Neural cell (in vitro differentiated cells): ENCODE measurements around the gene BCHE.

ENCODE experiments used
- CTCF ChIP-seq: fragments of 450-650 bp; IDR thresholded peaks from 2 replicates; pipeline ENCODE4 v1.5.1; 2014; ENCODE audit warnings: antibody characterized with exemption, mild to moderate bottlenecking, moderate library complexity; ENCODE audit not compliant: poor library complexity, severe bottlenecking
- EP300 ChIP-seq: fragments of 450-650 bp; conservative IDR thresholded peaks from 2 replicates; pipeline ENCODE4 v1.6.1; 2014; ENCODE audit warnings: antibody characterized with exemption, mild to moderate bottlenecking, moderate library complexity; ENCODE audit not compliant: poor library complexity, severe bottlenecking
- EZH2 ChIP-seq: fragments of 200-600, 300-800 bp; shearing (Covaris generic), sonication (generic); IDR thresholded peaks from 2 replicates; pipeline ENCODE4 v1.6.1; 2014; ENCODE audit warnings: antibody characterized with exemption, low read length, borderline replicate concordance, mild to moderate bottlenecking; ENCODE audit not compliant: insufficient read depth, poor library complexity, severe bottlenecking
- POLR2AphosphoS5 ChIP-seq: IDR thresholded peaks from 2 replicates; pipeline ENCODE4 v1.6.1; 2012
- RAD21 ChIP-seq: fragments of 450-650 bp; conservative IDR thresholded peaks from 2 replicates; pipeline ENCODE4 v1.6.1; 2014; ENCODE audit warnings: antibody characterized with exemption, mild to moderate bottlenecking, moderate library complexity
- REST ChIP-seq: IDR thresholded peaks from 2 replicates; pipeline ENCODE4 v1.6.1; 2012; ENCODE audit warnings: borderline replicate concordance
- SMC3 ChIP-seq: fragments of 450-650 bp; conservative IDR thresholded peaks from 2 replicates; pipeline ENCODE4 v1.6.1; 2014; ENCODE audit warnings: antibody characterized with exemption, mild to moderate bottlenecking, moderate library complexity; ENCODE audit not compliant: poor library complexity

DNA sequence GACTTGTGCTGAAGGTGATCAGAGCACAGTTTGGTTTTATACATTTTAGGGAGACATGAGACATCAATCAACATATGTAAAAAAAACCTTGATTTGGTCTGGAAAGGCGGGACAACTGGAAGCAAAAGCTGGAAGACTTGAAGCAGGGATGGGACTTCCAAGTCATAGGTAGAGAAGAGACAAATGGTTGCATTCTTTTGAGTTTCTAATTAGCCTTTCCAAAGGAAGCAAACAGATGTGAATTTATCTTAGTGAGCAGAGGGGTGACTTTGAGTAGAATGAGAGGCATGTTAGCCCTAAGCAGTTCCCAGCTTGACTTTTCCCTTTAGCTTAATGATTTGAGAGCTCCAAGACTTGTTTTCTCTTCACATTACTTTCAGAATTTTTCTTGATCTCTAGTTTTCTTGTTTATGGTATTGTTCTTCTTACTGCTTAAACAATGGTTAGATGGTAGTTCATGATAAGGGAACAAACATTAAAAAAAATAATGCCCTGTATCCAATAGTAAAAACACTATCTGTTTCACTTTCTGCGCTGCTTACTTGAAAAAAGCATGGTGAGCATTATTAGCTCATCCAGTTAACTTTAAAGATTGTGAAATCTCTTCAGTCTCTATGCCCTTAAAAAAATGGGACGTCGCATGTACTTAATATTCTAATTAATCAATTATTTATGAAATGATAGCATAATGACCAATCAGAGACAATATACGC, 48.5 kb upstream of the BCHE start:
- TF ChIP-seq EP300 (no peak), CTCF (no peak), EZH2 (no peak), REST (no peak), SMC3 (no peak), RAD21 (no peak), POLR2AphosphoS5 (no peak)
